HG03159 (cell line): Measurements from ENCODE around the gene C10orf71.

ENCODE experiments used
- ATAC-seq: cut with Tn5 transposase; IDR thresholded peaks from one replicate; pipeline ENCODE4 v1.9.1; 2021; ENCODE audit warnings: mild to moderate bottlenecking, moderate library complexity; ENCODE audit not compliant: unreplicated experiment

The C10orf71 gene

DNA sequence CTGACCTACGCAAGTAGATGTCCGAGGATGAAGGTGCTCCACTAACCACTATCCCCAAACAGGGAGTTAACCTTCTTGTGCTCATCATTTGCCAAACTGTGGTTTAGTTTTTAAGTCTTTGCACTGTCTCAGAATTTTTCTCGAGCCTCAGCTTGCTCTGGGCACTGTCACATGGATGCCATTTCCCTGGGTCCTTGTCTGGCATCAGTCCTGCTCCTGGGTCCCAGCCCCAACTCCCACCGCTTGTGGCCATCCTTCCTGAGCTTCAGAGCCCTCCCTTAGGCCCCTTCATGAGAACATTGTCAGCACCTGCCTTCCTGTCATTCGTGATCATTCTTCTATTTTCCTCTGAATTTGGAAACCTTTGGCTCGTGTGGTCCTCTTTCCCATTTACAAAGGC, 33.8 kb downstream of the C10orf71 start:
- ATAC-seq, result no peak

DNA sequence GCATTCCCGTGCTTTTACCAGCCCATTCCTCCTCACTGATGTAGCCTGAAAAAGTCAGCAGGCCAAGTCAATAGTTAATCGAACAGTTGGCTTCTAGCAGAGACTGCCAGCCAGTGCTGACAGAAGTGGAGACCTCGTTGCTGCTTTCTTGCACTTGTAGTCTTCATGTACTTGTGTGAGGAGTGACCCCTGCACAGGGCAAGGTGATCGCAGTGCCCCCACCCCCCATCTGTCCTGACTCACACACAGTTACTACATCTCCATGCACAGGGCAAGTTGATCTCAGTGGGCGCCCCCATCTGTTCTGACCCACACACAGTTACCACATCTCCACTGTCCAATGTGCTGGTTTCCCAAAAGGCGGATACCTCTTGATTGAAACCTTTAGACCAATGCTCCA, 34.2 kb downstream of the C10orf71 start:
- no peak for ATAC-seq

DNA sequence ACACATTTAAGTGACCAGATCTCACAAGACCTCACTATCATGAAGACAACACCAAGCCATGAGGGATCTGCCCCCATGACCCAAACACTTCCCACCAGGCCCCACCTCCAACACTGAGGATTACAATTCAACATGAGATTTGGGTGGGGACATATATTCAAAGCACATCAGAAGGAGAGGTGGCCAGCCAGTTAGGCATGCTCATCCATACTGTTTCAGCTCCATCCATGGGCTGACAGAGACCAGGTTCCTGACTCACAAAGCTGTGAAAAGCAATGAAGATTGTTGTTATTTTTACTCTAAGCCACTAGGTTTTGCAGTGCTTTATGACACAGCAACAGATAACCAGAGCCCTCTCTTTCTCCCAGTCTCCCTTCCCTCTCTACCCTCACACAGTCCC, 36.0 kb downstream of the C10orf71 start:
- ATAC-seq, result no peak

DNA sequence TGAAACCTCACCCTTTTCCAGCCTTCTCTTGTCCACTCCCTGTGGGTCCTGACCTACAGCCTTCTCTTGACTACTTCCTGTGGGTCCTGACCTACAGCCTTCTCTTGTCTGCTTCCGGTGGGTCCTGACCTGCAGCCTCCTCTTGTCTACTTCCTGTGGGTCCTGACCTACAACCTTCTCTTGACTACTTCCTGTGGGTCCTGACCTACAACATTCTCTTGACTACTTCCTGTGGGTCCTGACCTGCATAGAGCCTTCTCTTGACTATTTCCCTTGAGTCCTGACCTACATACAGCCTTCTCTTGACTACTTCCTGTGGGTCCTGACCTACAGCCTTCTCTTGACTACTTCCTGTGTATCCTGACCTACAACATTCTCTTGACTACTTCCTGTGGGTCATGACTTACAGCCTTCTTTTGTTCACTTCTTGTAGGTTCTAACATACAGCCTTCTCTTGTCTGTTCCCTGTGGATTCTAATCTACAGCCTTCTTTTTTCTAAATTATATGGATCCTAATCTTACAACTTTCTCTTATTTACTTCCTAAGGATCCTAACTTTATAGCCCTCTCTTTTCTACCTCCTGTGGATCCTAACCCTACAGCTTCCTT, 36.5 kb downstream of the C10orf71 start:
- ATAC-seq, result no peak

DNA sequence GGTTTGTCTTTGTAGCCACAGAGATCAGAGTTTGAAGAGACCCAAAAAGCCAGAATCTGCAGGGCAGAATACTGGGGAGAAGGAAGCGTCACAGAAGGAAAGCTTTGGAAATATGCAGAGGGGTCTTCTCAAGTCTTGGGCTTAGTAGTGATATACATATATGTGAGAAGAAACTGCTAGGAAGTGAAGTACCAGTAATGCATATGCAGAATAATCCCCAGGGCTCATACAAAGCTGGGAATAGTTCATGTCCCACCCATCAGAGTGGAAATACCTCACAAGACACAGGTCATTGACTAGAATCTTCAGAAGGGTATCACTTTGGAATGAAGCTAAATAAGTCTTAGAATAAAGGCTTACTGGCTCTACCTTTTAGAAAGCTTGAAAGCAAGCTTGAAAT, 39.6 kb downstream of the C10orf71 start:
- ATAC-seq, result no peak

DNA sequence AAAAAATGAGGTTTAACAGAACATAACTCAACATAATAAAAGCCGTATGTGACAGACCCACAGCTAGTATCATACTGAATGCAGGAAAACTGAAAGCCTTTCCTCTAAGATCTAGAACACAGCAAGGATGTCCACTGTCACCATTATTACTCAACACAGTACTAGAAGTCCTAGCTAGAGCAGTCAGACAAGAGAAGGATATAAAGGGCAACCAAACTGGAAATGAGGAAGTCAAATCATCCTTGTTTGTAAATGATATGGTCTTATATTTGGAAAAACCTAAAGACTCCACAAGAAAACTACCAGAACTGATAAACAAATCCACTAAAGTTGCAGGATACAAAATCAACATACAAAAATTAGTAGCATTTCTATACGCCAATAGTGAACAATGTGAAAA, 45.9 kb downstream of the C10orf71 start:
- ATAC-seq, result no peak

DNA sequence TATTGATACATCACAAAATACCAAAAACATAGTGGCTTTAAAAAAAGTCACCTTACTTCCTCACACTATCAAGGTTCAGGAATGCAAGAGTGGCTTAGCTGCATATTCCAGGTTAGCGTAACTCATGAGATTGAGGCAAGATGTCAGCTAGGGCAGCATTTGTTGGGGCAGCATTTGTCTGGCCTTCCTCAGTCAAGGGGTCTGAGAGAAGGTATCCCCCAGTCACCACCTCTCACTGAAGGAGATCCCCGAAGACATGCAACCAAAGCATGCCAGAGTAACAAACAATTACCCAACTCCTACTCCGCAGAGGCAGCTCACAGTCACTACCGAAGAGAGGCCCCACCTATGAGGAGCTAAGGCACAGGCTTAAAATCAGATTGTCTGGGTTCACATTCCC, 48.4 kb downstream of the C10orf71 start:
- ATAC-seq, result no peak

DNA sequence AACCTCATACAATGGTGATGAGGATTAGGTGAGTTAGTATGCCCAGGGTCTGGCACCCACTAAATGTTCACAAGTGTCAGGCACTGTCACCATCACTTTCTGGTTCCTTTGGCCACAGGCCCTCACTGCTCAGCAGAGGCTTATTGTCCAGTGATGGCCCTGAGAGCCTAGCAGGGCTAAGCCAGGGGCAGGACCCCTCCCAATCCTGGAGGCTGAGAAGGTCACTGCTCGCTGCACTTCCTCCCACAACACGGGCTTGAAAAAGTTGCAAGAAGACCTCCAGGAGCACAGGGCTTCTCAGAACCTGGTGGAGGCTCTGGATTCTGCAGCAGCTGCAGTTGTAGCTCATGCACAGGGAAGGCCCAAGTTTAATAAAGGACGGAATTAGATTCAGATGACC, 48.9 kb downstream of the C10orf71 start:
- no peak for ATAC-seq

DNA sequence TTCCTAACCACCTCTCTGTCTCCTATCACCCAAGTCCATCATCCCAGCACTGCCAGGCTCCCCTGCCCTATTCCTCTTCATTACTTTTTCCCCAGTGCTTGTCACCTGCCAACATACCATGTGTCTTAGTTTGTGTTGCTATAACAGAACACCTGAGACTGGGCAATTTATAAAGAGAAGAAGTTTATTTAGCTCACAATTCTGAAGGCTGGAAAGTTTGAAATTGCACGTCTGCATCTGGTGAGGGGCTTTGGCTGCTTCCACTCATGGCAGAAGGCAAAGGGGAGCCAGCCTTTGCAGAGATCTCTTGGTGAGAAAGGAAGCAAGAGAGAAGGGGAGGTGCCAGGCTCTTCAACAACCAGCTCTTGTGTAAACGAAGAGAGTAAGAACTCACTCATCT, 49.6 kb downstream of the C10orf71 start:
- ATAC-seq, result no peak

DNA sequence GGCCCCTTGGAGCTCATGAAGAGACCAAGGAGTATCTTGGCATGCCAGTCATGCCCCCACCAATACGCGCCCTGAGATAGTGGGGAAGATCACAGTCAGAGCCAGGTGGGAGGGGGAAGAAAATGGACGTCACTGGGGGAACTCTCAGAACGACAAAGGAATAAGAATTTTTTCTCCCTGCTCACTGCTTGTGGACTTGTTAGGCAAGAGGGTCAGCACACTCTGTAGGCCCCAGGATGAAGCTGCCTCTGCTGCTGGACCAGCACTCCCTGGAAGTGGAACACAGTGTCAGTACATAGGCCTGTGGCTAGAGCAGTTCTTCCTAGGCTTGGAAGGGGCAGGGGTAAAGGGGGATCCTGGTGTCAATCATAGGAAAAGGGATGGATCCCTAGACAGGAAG, 50.4 kb downstream of the C10orf71 start:
- no peak for ATAC-seq

DNA sequence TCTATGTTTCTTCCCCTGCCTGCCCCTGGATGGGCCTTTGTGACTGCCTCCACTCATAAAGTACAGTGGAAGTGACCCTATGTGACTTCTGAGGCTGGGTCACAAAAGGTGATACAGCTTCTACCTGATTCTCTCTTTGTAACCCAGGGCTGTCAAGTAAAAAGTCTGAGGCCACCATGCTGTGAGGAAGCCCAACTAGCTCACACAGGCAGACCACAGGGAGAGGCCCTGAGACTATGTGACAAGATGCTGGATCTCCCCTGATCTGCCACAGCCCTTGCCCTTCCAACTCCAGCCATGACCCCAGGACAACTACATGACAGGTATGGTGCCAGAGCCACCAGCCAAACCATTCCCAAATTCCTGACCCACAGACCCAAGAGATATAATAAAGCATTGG, 51.2 kb downstream of the C10orf71 start:
- ATAC-seq, result no peak

DNA sequence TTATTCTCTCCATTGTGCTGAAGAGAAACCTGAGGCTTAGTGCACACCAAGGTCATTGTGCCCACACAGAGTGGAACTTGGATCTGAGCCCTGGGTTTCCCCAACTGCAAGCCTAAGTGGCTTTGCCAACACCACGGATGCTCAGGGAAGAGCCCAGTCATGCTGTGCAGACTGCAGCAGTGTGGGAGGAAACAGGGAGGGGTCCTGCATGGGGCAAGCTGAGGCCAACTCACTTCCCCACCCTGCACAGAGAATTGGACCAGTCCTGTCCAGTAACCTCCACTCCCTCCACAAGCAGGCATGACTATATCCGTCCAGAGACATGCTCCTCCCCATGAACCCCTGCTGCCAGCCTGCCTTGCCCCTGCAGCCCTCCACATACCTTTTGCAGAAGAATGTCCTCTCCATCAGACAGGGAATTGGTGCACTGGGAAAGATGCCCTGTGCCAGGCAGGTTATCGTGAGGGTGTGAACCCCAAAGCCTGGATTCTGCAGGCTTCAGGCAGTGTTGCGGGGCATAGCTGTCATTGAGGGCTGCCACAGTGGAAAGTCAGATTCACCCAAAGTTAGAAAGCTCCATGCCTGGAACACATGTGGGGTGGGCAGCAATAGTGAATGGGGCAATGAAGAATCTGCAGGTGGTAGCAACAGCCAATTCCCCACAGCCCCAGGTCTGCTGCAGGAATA, 52.0 kb downstream of the C10orf71 start:
- ATAC-seq, result no peak

DNA sequence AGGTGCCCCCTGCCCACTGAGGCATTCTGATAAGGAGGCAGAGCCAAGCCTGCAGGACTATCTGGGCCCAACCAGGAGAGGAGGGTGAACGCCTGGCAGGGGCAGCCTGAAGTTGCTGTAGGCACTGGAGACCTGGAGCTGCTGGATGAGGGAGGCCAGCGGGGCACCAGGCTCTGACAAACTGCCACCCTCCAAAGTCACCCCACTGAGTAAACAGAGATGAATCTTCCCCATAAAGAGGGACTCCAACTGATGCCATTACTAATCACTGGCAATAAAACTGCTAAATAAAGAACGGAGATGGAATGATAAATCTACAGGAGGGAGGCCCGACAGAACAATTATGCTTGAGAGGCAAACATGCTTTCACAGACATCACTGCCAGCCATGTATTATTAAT, 52.7 kb downstream of the C10orf71 start:
- no peak for ATAC-seq

DNA sequence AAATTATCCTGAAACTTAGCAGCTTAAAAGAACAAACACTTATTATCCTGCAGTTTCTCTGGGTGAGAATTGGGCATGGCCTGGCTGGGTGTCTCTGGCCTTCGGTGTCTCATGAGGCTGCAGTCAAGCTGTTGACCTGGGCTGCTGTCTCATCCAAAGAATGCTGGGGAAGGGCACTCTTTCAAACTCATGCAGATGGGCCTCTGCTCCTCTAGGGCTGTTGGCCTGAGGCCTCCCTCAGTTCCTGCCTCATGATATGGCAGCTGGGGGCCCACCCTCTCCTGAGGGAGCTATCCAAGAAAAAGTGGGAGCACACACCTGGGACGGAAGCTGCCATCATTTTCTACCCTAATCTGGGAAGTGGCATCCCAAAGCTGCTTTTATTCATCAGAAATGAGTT, 53.4 kb downstream of the C10orf71 start:
- no peak for ATAC-seq

DNA sequence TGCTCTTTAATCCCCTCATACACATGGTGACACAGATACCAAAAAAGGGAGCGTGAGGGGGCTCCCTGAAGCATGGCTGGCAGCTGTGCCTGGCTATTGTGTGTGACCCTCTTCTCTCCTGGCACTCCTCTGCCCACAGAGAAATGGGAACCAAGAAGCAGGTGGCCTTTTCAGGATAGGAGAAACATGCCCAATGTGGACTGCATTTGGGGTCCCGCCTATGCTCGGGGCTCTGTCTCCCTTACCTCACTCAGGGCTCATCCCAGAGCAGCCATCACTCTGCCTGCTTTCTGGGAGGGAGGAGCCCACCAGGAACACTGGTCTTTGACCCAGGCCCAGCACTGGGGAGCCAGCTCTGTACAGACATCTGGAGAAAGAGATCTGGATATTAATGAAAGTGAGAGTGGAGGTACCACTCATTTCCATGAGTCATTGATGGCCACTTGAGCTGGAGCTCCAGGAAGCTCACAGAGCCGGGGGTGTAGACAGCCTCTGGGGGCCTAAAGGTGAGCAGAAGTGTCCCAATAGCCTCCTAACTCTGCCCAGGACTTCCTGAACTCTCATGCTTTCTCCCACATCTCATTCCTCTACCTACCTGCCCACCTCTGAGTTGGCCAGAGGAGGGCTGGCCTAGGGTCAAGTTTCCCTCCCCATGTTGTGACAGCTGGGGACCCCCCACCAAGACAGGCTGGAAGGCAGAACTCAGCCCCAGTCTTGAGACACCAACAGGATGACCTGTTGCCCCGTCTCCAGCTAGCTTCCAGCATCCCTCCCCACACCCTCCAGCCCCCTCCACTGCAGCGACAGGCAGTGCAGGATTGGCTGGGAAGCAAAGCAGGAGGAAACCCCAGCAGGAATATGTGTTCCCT, 54.3 kb downstream of the C10orf71 start:
- no peak for ATAC-seq

DNA sequence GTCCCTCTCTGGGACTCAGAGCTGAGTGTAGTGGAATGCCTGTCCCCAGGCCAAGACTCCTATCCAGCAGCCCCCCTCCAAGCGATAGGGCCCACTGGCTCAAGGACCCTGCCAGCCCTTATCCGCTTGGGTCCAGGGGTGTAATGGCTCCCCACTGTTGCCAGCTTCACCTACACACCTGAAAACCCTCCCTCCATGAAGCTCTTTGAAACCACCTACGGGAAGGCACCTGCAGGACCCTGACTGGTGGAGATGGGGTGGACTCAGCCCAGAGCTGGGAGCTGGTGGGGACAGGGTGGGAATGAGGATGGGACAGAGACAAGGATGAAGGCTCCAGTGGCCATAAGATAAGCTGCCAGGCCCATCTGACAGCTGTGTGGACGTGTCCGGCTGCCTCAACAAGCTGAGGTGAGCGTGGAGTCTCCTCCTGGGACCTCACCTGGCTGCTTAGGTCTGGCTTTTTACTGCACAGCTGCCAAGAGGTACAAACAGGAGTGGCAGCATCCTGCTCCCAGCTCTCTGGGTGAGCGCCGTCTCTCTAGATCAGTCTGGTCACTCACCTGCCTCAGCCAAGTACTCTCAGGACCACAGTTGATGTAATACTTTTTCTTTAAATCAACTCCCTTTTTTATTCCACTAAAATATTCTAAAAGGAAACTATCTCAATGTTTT, 55.1 kb downstream of the C10orf71 start:
- no peak for ATAC-seq

DNA sequence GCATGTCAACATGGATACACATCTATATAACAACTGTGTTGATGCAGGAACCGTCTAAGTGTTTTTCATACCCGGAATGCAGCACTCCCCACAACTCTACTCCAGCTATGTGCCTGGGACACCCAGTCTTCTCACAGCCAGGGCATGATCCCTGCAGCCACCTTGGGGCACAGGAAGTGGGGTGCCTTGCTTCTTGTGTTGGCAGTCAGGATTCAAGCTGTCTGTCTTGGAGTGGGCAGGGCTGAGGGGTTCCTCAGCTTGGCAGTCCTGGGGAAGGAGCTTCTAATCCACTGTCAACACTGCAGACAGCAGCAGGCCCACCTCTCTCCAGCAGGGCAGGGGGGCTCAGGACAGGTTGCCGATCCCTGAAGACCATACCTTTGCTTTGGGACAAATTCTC, 55.6 kb downstream of the C10orf71 start:
- ATAC-seq, result no peak

DNA sequence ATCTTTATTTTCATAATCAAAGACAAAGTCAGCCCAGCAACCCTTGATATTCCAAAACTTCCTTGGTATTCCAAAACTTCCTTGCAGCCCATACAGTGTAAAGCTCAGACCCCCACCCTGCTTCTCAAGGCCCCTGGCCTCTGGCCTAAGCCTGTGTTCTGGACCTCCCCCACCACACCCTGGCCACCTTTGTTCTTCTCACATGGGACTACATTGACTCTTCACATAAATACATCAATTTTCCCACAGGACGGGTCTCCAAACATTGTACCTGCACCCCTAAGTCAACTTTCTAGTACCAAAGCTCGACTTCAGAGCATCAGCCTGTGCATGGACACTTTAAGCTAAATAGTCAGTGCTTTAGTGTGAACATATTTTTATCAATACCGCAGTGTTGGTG, 56.3 kb downstream of the C10orf71 start:
- no peak for ATAC-seq

DNA sequence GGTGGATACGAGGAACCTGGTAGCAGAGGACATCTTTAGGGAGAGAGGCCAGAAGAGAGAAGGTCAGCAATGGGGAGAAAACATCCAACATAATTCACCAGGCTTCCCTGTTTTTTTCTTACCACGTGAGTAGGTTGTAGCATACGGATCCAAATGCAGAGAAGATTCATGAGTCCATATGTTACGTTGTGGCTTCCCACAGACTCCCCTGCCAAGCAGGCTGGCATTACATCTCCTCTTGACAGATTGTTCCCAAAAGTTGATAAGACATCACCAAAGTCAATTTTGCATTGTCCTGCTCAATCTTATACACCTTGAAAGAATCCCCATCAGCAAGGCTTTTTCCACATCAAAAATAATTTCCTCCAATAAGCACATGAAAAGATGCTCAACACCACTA, 57.2 kb downstream of the C10orf71 start:
- ATAC-seq, result no peak

DNA sequence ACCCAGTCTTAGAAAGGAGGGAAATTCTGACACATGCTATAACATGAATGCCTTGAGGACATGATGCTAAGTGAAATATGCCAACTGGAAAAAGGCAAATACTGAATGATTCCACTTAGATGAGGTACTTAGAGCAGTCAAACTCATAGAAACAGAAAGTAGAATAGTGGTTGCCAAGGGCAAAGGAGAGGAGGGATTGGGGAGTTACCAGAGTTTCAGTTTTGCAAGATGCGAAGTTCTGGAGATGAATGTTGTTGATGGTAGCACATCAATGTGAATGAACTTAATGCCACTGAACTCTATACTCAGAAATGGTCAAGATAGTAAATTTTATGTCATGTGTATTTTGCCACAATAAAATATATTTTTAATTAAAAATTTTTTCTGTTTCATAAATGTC, 58.0 kb downstream of the C10orf71 start:
- no peak for ATAC-seq

DNA sequence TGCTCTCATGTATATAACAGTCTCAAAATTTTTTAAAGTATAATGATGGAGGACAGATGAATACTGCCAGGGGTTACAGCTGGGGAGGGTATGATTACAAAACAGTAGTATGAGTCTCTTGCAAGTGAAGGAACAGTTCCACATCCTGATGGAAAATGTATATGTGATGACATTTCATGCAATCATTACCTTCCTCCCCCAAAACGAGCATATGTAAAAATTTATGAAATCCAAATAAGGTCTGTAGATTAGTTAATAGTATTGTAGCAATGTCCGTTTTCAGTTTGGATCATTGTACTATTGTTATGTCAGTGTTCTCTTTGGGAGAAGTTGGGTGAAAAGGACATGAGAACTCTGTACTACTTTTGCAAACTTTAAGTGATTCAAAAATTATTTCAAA, 58.9 kb downstream of the C10orf71 start:
- ATAC-seq, result no peak
